Stimulated activated CD4-positive, alpha-beta T cell treated with anti-CD3 and anti-CD28 coated beads, Interleukin-1b, Interleukin-23, amount 100 ng/mL, for 48 hours (primary cell): Measurements from ENCODE around the gene REXO2.

Experiments used
- DNase-seq: peaks from one replicate; pipeline ENCODE4 v3.0.0-alpha.2; 2020

Gene REXO2

DNA sequence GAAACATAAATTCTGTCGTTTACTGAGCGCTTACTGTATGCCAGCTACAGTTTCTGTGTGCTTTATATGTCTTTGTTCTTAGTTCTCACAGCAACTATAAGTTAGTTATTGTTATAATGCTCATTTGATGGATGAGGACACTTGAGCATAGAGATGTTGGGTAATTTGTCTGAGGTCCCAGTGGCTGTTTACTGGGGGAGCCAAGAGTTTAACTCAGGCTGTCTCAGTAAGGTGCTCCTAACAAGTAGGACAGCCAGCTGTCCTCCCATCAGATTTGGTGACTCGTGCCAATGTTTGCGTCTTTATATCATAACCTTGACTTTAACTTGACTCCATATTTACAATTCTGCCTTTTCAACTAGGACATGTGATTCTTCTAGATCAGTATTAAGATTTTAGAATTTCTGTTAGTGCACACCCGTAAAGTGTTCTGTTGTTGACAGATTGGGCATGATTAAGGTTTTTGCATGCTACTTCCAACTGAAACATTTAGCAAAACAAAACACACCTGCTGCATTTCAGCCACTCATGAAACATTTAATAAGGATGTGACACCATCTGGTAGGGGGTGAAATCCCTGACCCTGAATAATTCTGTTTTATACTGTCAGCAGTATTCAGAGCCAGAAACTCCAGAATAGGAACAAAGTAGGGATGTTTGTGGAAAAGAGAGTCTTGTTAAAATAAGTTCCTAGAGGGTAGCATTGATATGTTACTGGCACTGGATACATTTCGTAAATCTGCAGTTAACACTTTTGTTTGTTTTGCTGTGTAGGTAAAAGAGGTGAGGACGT is 1.9 kb downstream of the REXO2 start:
- DNase-seq = no peak

DNA sequence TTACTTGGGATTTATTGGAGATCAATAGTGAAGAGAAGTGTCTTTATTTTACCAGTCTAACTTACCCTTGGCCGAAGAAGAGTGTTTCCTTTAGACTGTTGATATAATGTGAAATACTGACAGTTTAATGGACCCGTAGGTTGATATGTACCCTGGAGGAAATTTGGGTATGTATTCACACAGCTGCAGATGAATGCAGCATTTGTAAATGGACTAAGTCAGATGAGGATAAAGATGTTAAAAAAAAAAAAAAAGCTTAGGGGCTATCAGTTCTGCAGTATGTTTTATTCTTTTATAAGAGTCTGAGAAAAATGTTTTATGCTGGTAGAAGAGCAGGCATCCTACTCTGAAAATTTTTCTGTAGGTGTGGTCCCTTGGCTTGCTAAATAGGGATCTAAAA is 2.7 kb downstream of the REXO2 start:
- DNase-seq = no peak

DNA sequence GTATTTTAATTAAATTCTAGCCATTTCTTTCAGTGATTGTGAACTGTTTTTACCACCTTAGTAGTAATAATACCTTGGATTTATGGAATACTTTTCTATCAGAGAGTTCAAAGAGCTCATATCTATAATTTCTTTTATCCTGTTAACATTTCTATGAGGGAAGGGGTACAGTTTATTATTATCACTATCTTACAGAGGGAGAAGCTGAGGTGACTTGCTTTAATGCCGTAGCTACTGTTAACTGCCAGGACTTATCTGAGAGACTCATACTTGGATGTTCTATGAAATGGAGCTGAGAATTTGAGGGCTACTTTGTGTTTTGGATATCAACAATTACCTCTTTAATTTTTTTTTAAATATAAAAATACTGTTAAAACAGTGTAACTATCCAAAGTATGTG is 3.3 kb downstream of the REXO2 start:
- no peak for DNase-seq

DNA sequence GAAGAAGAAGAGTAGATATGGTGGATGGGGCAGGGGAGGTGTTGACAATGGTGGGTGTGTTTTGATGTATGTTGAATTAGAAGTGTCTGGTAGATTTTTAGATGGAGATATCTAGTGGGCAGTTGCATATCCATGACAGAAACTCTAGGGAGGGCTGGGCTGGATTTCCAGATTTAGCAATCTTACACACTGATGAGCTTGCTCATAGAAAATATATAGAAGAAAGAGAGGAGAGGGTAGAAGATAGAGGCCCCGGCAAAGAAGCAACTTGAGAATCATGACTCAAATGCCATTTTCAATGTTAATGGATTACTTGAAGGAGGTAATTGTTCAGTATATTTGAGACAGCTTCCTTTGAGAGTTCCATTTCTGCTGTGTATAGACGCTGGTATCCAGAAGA is 8.2 kb downstream of the REXO2 start:
- no peak for DNase-seq

DNA sequence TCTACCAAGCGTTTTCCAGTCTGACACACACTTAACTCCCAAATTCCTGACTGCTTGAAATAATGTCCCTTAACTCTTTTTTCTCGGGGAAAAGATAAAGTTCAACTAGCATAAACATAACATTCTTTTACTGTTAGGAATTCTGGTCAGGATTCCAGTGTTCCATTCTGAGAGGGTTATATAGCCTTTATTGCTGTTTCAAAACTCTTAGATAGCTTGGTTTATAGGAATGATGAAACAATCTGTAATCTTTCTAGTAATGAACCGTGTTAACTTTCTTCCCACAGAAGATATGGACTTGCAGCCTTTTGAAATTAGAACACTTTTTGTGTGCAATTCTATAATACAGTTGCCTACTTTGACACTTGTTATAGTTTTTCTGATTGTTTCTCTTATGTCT is 8.6 kb downstream of the REXO2 start:
- DNase-seq = no peak

DNA sequence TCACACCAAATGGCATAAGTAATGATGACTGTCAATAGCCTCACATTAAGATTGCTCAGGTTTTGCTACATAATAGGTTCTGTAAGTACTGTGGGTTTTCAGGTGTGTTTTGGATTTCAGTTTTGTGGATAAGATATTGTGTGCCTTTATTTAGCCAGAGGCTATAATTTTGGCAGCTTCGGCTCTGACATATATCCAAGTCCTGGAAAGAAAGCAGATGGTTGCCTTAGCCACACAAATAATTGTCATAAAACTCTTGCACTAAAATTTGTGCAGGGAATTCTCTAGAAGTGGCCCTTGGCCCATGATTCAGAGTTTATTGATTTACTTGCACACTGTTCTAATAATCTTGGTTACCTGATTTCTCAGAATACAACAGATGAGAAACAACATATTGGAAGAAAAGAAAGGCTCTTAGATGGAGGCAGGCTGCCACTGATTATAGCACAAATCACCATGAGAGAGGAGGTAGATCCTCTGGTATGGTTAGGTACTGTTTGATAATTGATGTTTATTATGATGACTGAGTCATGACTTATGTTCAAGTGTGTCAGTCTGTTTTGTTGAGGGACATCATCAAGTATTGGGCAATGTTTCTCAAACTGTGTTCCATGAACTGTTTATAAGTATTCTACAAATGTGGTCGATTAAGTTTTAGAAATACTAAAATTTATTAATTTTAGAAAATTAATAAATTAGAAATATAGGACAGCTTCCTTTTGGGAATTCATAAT is 9.6 kb downstream of the REXO2 start:
- DNase-seq = no peak

DNA sequence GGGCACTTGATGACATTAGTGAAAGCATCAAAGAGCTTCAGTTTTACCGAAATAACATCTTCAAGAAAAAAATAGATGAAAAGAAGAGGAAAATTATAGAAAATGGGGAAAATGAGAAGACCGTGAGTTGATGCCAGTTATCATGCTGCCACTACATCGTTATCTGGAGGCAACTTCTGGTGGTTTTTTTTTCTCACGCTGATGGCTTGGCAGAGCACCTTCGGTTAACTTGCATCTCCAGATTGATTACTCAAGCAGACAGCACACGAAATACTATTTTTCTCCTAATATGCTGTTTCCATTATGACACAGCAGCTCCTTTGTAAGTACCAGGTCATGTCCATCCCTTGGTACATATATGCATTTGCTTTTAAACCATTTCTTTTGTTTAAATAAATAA is 10.6 kb downstream of the REXO2 start:
- DNase-seq = no peak

DNA sequence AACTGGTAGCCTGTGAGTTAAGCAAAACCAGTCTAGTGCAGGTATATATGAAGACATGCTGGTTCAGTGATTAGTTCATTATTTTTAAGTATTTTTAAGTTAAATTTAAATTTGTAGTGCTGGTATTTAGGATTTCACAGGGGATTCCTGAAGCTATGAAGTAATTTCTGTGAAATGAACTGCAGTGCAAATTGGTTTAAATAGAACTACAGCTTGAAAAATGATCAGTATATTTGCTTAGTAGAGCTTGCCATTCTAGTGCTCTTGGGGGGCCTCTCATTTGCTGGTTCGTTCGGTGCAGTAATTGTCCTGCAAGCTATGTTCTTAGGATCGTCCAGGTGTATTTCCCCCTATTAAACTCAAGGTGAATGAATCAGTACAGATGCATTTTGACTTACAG is 13.1 kb downstream of the REXO2 start:
- no peak for DNase-seq

DNA sequence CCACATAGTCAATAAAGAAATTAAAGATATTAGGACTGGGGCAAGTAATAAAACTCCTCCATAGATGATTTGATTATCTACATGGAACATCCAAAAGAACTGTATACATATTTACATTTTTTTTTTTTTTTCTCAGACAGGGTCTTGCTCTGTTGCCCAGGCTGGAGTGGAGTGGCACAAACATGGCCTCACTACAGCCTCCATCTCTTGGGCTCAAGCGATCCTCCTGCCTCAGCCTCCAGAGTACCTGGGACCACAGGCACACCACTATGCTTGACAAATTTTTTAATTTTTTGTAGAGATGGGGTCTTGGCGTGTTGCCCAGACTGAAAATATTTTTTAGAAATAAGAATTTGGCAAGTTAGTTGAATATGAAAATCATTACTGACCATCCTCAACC is 24.7 kb downstream of the REXO2 start:
- no peak for DNase-seq

DNA sequence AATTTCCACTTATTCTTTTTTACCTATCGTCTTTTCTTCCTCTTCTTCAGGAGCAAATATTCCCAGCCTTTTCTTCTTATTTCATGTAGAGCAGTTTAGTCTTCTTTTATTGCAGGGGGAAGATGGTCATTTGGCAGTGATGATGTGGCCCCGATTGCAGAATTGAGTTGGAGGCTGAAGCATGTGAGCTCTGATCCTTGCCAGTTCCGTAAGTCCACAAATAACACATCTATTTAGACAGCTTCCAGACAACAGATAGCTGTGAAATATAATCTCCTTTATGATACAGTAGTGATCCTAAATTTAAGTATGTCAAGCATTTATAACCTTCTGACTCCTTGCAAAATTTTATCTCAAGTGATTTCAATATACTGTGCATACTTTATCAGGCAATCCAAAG is 27.5 kb downstream of the REXO2 start:
- no peak for DNase-seq

DNA sequence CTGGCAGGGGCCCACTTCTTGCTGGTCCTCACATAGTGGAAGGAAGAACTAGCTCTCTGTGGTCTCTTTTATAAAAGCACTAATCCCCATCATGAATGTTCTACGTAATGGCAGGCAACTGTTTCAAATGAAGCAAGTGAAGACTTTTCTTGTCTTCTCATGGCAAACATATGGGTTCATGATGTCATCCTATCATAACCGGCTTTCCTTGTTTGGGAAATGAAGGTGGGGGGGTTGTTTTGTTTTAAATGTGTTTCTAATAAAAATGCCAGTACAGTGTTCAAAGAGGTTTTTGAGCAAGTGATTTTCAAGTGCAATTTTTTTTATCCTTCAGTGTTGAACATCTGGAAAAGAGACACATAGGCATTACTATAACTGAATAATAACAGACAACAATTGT is 33.4 kb downstream of the REXO2 start:
- no peak for DNase-seq

DNA sequence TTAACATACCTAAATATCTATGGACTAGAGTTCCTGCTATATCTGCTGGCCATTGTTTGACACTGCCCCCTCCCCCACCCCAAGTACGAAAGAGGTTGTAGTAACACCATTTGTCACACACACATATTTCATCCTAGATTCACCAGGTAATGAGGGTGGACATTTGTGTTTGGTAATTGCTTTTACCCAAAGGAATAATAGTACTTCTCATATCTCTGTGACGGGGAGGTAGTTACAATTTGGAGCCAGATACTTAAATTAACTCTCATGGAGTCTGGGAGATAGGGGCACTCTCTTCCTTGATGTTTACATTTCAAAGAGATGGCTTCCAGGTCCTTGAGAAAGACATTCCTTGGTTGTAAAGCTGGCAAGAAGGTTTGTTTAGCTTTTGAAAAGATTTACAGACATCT is 38.7 kb downstream of the REXO2 start:
- DNase-seq = no peak

DNA sequence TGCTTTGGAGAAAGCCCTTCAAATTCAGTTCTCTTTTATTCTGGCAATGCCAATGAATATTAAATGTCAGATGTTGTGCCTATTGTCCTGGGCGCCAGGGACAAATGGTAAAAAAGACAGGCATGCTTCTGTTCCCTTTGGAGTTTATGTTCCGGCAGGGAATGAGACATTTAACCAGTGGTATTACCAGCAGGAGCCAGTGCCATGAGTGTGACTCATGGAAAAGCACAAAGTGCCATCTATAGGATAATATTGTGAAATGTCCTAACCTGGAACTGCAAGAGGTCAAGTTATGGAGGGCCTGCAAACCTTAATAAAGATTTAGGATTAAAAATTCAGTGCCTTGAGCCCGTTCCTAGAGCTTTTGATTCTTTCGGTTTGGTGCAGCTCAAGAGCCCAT is 39.5 kb downstream of the REXO2 start:
- DNase-seq = no peak

DNA sequence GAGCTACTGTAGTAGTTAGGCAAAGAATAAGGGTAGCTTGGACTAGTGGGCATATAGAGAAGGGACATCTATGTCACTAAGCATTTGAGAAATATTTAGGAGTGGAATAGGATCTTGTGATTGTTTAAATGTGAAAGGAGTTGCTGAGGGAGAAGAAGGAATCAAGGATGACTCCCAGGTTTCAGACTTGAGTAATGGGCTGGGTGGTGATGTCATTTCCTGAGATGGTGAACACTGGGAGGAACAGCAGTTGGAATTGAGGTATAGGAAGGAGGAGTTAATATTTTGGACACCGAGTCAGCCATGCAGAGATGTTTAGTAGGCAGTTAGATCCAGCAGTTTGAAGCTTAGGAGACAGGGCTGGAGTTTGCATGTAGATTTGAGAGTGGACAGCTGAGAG is 40.1 kb downstream of the REXO2 start:
- no peak for DNase-seq

DNA sequence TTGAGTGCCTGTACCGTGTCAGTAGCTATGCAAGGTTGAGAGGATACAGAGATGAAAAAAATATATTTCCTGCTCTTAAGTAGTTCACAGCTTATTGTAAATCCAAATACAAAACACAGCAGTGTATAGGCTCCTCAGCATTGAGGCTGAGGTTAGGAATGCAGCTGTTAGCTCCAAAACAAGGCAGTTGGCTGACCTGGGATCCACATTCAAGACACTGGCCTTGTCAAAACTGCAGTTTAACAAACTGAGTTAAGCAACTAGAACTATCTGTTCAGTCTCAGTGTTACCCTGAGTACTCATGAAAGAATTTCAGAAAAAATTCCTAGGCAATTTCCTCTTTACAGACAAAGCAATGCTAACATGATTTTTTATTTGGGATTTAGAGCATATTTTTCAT is 42.8 kb downstream of the REXO2 start:
- no peak for DNase-seq

DNA sequence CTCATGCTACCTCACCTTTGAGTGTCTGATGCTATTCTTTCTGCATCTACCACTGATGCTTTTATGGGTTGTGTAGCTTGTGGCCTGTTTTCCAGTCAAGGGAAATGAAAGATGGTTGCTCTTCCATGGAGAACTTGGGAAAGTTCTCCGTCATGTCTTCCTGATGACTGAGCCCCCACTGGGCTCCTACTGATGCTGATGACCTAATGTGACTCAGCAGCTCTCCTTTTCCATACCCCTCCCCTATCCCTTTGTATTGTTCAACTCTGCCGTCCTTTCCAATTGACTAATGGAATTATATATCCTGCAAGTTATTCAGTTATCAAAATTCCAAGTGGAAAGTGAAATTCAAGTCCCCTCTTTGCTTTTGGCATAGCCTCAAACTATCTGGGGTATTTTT is 44.7 kb downstream of the REXO2 start:
- DNase-seq = no peak

DNA sequence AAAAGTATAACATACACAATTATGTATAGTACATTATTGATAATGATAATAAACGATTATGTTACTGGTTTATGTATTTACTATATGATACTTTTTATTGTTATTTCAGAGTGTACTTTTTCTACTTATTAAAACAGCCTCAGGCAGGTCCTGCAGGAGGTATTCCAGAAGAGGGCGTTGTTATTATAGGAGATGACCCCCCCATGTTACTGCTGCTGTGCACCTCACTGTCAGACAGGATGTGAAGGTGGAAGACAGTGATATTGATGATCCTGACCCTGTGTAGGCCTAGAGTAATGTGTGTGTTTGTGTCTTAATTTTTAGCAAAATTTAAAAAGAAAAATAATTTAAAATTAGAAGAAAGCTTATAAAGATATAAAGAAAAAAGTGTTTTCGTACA is 57.6 kb downstream of the REXO2 start:
- DNase-seq = no peak

DNA sequence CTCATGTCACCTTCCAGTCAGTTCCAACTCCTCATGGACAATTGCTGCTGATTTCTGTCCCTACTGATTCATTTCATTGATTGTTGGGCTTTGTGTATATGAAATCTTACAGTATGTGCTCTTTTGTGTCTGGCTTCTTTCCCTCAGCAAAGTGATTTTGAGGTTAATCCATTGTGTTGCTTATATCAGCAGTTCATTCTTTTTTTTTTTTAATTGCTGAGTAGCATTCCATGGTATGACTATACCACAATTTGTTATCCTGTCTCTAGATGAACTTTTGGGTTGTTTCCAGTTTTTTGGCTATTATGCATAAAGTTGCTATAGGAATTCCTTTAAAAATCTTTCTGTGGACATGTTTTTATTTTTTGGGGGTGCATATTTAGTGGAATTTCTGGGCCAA is 60.5 kb downstream of the REXO2 start:
- DNase-seq = no peak
